Stimulated activated CD4-positive, alpha-beta T cell treated with anti-CD3 and anti-CD28 coated beads, Interleukin-15, amount 100 ng/mL, for 24 hours (primary cell): ENCODE data around the gene BCAR1.
"Not testable (repeated sequence)": the region's sequence is repeated elsewhere in the genome, so short reads cannot be mapped to it uniquely, and the experiment has no call there.

Source experiments
- DNase-seq: peaks from one replicate; pipeline ENCODE4 v3.0.0-alpha.2; 2020

BCAR1 gene

DNA sequence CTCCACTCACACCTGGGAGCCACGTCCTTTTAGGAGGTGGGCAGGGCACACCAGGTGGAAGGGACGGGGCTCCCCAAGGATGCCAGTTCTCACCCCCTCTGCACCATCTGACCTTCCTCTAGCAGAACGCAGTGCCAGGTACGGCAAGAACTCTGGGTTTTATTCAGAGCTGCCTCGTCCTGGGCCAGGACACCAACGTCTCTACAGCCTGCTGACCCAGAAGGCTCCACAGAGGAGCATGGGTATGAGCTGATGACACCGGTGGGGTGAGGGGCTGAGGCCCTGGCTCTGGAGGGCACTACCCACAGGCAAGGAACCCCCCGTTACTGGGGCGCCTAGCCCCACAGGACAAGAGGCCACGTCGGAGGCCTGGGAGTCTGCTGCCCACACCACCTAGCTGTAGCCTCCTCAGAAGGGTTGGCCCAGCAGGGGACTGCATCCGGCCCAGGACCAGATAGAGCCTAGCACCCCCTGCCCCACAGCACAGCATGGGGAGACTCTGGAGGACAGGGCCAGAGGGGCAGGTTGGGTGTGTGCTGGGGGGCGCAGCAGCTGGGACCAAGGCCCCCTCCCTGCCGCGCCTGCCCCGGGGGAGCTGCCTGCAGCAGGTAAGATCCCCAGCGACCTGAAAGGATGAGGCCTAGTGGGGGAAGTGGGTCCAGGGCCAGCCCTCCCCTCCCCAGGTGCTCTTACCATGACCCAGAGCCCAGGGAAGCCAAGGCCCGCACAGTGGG lies 13.9 kb downstream of the BCAR1 start:
- DNase-seq, result no peak

DNA sequence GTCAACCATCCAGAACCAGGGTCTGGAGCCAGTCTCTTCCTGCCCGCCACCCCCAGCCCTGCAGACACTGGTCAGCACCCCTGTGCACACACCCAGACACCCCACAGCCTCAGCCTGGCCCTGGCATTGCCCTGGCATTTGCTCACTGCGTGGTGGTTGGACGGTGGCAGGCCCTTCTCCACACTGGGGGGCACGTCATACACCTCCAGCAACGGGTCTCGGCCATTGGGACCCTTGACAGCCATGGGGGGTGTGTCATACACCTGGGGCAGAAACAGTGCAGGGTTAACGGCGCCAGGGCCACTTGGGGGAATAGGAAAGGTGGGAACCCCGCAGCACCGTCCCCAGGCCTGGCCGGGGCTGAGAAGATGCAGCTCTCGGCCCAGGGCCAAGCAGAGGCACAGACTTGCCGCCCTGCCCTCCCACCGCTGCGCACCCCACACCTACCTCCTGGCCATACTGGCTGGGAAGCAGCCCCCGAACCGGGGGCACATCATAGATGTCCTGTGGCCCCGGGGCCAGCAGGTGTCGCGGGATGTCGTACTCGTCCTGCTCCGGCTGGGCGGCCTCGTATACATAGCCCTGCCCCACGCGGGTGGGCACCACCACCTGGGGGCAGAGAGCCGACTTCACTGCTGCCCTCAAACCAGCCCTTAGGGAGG lies 14.6 kb downstream of the BCAR1 start:
- DNase-seq, result no peak

- DNase-seq, result peak; percentile 48
Measured at GRCh38 chr16:75236232-75236631, 15.2 kb downstream of the BCAR1 start.

DNA sequence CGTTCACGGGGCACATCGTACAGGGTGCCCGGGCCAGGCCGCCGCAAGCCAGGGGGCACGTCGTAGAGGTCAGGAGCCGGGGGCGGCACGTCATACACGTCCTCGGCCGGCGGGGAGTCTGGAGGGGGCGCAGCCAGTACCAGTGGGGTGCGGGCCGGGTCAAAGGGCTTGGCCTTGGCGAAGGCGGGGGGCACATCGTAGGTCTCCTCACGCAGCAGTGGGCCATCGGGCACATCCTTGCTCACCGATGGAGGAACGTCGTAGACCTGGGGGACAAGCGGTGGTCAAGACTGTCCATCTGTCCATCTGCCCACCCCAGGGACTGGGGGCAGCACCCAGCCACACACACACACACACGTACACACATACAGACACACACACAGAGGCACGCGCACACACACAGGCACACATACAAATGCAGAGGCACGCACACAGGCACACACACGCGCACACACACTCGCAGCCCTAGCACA lies 15.7 kb downstream of the BCAR1 start:
- no peak for DNase-seq

DNA sequence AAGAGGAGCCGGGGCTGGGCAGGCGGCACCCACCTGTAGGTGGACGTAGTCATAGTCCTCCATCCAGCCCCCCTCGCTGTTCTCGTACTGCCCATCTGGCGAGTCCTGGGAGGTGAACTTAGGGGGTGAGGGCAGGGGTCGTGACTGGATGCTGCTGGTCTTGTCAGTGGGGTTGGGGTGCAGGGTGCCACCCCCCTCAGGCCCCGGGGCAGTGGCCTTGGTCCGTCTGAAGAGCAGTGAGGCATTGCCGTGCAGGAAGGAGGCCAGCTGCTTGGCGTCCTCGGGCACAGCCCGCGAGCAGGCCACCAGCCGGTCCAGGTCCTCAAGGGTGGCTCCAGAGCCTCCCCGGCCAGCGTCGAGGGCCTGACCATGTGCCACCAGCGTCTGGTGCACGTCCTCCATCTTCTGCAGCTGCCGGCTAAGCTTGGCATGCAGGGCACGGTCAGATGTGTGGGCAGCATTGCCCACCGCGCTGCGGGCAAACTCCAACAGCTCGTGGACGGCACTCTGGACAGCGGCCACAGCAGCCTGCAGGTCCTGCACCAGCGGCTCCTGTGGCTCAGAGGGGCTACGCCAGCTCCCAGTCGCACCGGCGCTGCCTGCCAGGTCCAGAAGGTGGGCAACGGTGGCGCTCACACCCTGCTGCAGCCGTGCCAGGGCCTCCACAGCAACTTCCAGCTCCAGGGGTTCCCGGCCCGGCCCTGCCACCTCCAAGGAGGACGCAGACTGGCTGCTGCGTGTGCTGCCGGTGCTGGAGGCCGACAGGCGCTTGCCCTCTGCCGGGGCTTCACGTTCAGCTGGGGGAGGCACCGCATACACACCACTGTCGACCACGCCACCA lies 16.3 kb downstream of the BCAR1 start:
- no peak for DNase-seq

DNA sequence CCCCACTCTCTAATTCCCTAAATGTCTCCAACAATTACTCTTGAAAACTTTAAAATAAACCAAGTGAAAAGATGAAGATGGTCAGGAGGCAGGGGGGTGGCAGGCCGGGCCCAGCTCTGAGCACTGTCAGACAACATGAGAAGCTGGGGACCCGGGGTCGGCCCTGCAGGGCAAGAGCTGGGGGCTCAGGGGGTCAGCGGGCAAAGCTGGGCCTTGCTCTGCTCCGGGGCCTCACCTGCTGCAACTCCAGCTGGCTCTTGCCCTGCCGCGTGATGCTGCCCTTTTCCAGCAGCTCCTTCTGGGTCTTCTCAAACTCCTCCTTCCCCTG lies 17.8 kb downstream of the BCAR1 start:
- no peak for DNase-seq

- DNase-seq, result no peak
Measured at GRCh38 chr16:75231570-75231969, 19.9 kb downstream of the BCAR1 start.

- DNase-seq, result no peak
Measured at GRCh38 chr16:75230471-75231110, 20.8 kb downstream of the BCAR1 start.

GRCh38 chr16:75229172-75230031 lies 22.0 kb downstream of the BCAR1 start:
- DNase-seq, result no peak

GRCh38 chr16:75228143-75228976 lies 23.1 kb downstream of the BCAR1 start:
- no peak for DNase-seq

DNA sequence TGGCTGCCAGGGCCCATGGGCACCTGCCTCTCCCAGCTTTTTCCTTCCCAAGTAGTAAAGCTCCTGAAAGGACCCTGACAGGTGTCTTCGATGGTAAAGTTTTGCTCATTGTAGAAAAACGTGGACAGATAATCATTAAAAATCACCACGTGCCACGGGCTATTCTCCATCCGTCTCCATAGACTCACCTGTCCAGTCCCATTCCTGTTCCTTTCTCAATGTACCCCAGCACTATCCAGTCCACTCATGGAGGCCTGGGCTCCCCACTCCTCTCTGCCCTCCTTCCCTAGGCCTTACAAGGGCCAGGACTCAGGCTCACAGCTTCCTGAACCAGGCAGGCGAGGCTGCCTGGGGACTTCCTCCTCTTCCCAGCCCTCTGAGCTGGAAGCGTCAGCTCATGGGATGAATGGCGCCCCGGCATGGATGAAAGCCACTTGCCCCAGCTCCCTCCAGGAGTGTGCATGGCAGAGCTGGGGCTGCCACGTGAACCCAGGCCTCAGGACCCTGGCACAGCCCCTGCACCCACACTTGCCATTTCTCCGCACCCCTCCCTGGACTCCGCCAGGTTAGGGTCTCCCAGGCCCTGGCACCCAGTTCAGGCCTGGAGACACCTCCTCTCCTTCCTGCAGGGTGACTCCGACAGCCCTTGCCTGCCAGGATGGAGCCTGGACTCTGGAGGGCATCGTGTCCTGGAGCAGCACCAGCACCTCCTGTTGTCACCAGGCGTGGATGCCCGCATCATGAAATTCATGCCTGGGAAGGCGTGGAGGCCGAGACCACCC lies 23.9 kb downstream of the BCAR1 start:
- no peak for DNase-seq

DNA sequence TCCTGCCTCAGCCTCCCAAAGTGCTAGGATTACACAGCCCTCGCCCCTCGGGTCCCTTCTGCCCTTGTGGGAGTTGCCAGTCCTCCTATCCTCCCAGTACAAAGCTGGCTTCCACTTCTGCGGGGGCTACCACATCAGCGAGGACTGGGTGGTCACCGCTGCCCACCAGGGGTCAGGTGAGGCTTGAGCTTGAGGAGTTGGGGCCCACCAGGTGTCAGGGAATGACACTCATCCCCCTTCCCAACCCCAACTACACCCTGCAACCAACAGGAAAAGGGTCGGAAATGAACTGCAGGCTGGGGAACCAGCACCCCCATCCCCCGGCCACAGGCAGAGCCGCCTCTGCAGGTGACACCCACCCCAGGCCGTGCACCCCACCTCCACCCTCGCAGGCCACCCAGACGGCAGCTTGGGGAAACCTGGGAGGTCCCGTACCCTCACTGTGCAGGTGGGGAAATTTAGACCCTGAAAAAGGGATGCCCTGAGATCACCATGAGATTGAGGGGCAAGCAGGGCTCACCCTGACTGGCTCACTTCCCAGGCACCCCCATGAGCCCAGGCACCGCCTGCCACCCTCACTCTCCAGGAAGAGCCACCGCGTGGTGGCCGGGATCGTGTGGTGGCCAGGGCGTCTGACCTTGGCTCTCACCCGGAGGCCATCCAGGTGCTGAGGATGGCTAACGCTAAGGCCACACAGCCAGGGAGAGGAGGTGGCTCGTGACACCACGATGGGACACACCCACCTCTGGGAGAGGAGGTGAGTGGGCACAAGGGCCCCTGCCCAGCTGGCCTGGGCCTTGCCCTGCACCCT lies 24.7 kb downstream of the BCAR1 start:
- DNase-seq, result no peak

DNA sequence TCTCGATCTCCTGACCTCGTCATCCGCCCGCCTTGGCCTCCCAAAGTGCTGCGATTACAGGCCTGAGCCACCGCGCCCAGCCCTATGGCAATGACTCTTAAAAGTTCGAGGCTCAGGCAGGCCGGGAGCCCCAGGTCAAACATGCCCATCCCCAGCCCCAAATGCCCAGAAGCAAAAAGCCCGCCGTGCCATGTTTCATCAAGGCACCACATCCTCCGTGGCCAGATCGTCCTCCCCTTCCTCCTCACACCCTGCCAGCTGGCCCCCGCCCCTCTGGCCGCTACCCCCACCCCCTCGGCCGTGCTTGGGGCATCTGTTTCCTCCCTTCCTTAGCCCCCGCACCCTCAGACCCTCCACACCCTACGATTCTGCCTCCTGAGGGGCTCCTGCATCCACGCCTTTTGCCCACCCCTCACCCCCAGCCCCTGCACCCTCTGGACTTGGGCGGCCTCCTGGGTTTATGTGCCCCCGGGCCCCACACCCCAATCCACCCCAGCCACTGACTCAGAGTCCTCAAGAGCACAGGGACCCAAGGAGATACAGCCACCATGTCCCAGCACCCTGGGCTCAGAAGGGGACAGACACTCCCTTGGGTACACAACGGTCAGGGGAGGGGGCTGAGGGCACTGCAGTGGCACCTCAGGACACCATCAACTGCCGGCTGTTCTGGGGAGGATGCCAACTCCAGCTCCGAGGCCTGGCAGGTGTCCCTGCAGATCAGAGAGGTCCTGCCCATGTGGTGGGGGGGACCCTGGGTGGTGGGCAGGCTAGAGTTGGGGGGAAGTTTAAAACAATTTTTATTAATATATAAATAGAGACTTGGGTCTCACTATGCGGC lies 25.5 kb downstream of the BCAR1 start:
- DNase-seq, result no peak

- DNase-seq, result no peak
Measured at GRCh38 chr16:75225092-75225491, 26.3 kb downstream of the BCAR1 start.

DNA sequence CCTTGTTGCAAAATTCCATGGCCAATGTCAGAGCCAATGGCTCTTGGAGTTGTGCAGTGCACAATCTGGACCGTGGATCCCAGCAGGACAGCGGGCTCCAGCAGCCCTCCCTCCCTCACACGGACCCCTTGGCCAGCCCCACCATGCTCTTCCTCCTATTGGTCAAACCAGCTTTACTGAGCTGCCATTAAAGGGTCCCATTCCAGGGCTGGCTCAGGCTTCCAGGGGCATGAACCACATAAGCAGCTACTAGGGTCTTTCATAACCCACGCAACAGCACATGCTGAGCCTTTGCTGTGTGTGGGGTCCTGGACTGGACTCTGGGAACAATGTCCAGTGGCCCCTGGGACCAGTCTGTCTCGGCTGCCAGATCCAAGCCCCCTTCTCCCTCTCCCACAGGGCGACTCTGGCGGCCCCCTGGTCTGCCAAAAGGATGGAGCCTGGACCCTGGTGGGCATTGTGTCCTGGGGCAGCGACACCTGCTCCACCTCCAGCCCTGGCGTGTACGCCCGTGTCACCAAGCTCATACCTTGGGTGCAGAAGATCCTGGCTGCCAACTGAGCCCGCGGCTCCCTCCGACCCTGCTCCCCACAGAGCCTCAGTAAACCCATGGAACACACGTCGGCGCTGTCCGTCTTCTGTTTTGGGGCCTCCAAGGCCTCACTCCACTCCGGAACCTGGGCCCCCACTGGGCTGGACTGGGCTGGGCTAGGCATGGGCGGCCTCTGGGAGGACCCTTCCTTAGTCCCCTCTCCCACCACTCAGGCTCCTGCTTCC lies 26.9 kb downstream of the BCAR1 start:
- no peak for DNase-seq

DNA sequence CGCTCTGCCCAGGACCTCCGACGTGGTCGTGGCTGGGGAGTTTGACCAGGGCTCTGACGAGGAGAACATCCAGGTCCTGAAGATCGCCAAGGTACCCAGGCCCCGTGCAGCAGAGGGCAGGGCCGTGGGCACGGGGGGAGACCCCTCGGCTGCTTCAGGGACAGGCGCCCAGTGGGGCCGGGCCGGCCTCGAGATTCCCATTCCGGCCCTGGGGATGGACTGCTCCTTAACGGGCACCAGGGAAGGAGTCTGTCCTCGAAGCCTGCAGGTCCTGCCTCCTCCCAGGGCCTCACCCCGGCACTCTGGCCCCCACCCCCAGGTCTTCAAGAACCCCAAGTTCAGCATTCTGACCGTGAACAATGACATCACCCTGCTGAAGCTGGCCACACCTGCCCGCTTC lies 28.3 kb downstream of the BCAR1 start:
- not testable (repeated sequence) for DNase-seq

DNA sequence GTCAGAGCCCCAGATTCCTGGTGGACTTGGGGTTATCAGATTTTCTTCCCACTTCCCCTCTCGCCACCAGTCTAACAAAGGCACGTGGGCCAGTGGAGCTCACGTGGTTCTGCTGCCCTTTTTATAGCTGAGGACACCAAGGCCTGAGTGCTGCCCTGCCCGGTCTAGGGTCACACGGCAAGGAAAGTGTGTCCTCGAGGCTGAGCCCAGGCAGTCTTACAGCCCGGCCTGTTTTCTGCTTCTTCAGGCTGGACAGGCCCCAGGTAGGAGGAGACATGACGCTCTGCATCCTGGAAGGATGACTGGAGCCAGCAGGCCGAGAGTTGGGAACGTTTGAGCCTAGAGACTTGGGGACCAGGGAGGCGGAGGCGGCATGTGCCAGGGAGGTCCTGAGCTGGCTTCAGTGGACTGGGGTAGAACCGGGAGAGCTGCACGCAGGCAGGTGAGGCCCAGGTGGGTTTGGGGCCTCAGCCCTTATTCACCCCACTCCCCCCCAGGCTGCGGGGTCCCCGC lies 29.1 kb downstream of the BCAR1 start:
- DNase-seq, result no peak

- peak; percentile 26 for DNase-seq
Measured at GRCh38 chr16:75219838-75220237, 31.6 kb downstream of the BCAR1 start.
